ENCODE results near the gene CYP19A1. TPM values are rescaled to one million over a fixed set of nuclear protein-coding genes. Genes with fewer than 3 reads are reported as not detected.

CYP19A1 gene
- total and polyA plus RNA-seq, 2 donors (not counting 1 experiment from before 2014, with no cell fraction given), result not detected

GRCh38 chr15:51355096-51355495 is 16.7 kb upstream of the CYP19A1 start:
- Histone ChIP-seq H3K27ac (ENCODE audit: low read length in 2 of 2) (no peak overlapping the region), H3K4me1 (ENCODE audit: control insufficient read depth in 2 of 2, insufficient read depth in 2 of 2, low read length in 2 of 2) (no peaks in the 10 kb centered on the region), H3K36me3 (replicated peaks in 1 of 2; ENCODE audit: control extremely low read depth in 1 of 2, control insufficient read depth in 1 of 2, extremely low read depth in 1 of 2, insufficient read depth in 2 of 2, low read length in 1 of 2) (no peaks in the 10 kb centered on the region), H3K9me3 (ENCODE audit: control extremely low read depth in 1 of 3, control insufficient read depth in 2 of 3, insufficient read depth in 1 of 3, low read length in 2 of 3) (no peaks in the 10 kb centered on the region), H2AFZ (ENCODE audit: insufficient read depth, low read depth, low read length, poor library complexity, severe bottlenecking) (no peak overlapping the region), H4K20me1 (ENCODE audit: control insufficient read depth, insufficient read depth, low read length, poor library complexity, severe bottlenecking) (no peaks in the 10 kb centered on the region), H3K4me3 (ENCODE audit: control extremely low read depth in 1 of 5, extremely low read depth in 1 of 5, insufficient read depth in 1 of 5, low read depth in 2 of 5, low read length in 4 of 5) (no peak overlapping the region), H3K9ac (ENCODE audit: low read length) (no peak overlapping the region), H3K79me2 (ENCODE audit: control insufficient read depth, insufficient read depth, low read length) (no peaks in the 10 kb centered on the region), H3K27me3 (replicated peaks in 1 of 4; ENCODE audit: control extremely low read depth in 1 of 4, control insufficient read depth in 3 of 4, insufficient read depth in 4 of 4, low read length in 3 of 4) (peaks cover 0 to 3% (median 0%) of the 10 kb centered on the region in 4 experiments), H3K4me2 (replicated peaks; ENCODE audit: low read depth, low read length, poor library complexity, severe bottlenecking) (no peak overlapping the region)
- intact Hi-C loops (cut with micrococcal nuclease), result no loop called here
- Mint-ChIP-seq H3K4me1 (peaks cover 2% of the 10 kb centered on the region), H3K9me3 (ENCODE audit: insufficient read depth) (no peaks in the 10 kb centered on the region), H3K4me3 (no peak overlapping the region), H3K27ac (no peak overlapping the region), H3K27me3 (peaks cover 18% of the 10 kb centered on the region)
- ChIA-PET POLR2A (no interaction called here), CTCF (no interaction called here)
- DNase-seq (no peak), ATAC-seq (ENCODE audit: low read depth) (no peak)
- no peak for TF ChIP-seq CTCF (IDR thresholded peaks at IDR 0.05)
- no peak for TF ChIP-seq EZH2 (IDR thresholded peaks at IDR 0.05; ENCODE audit: borderline replicate concordance, insufficient read depth, low read depth, low read length, poor library complexity, severe bottlenecking)
- no CpG with 5 or more reads among the region's 1 CpG for WGBS (ENCODE audit: insufficient coverage)

DNA sequence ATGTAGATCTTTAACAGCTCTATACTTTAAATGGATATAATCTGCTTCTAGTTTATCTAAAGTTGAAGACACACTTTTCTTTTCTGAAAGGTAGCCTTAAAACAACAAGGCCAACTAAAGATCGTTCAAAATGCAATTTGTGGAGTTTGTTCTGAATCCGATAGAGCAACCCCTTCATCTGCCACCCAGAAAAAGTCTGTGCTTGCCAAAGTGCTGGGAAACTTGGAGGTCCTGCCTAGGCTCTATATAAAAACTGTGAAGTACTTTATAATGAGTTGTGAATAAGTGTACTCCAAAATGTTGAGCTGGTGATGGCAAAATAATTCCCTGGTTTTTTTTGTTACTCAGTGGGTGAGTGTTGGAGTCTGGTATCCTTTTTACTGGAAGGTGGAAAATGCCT is 15.6 kb upstream of the CYP19A1 start:
- ChIA-PET POLR2A (no interaction called here), CTCF (no interaction called here)
- Histone ChIP-seq H2AFZ (ENCODE audit: insufficient read depth, low read depth, low read length, poor library complexity, severe bottlenecking) (no peak overlapping the region), H3K4me3 (ENCODE audit: control extremely low read depth in 1 of 5, extremely low read depth in 1 of 5, insufficient read depth in 1 of 5, low read depth in 2 of 5, low read length in 4 of 5) (no peak overlapping the region), H3K4me1 (ENCODE audit: control insufficient read depth in 2 of 2, insufficient read depth in 2 of 2, low read length in 2 of 2) (no peaks in the 10 kb centered on the region), H3K27ac (ENCODE audit: low read length in 2 of 2) (no peak overlapping the region), H3K79me2 (ENCODE audit: control insufficient read depth, insufficient read depth, low read length) (no peaks in the 10 kb centered on the region), H3K4me2 (replicated peaks; ENCODE audit: low read depth, low read length, poor library complexity, severe bottlenecking) (no peak overlapping the region), H3K36me3 (replicated peaks in 1 of 2; ENCODE audit: control extremely low read depth in 1 of 2, control insufficient read depth in 1 of 2, extremely low read depth in 1 of 2, insufficient read depth in 2 of 2, low read length in 1 of 2) (no peaks in the 10 kb centered on the region), H4K20me1 (ENCODE audit: control insufficient read depth, insufficient read depth, low read length, poor library complexity, severe bottlenecking) (no peaks in the 10 kb centered on the region), H3K9ac (ENCODE audit: low read length) (no peak overlapping the region), H3K9me3 (ENCODE audit: control extremely low read depth in 1 of 3, control insufficient read depth in 2 of 3, insufficient read depth in 1 of 3, low read length in 2 of 3) (no peaks in the 10 kb centered on the region), H3K27me3 (replicated peaks in 1 of 4; ENCODE audit: control extremely low read depth in 1 of 4, control insufficient read depth in 3 of 4, insufficient read depth in 4 of 4, low read length in 3 of 4) (peaks cover 0 to 3% (median 0%) of the 10 kb centered on the region in 4 experiments)
- DNase-seq, result no peak
- no peak overlapping the region for H3K4me3 Mint-ChIP-seq
- H3K27me3 Mint-ChIP-seq, result peaks cover 18% of the 10 kb centered on the region
- peaks cover 2% of the 10 kb centered on the region for H3K4me1 Mint-ChIP-seq
- intact Hi-C loops (cut with micrococcal nuclease), result no loop called here
- no peaks in the 10 kb centered on the region for H3K9me3 Mint-ChIP-seq (ENCODE audit: insufficient read depth)
- WGBS (ENCODE audit: insufficient coverage), result 100% methylated on average over 2 of the region's 2 CpGs
- no peak for ATAC-seq (ENCODE audit: low read depth)
- H3K27ac Mint-ChIP-seq, result no peak overlapping the region
- no peak for TF ChIP-seq EZH2 (IDR thresholded peaks at IDR 0.05; ENCODE audit: borderline replicate concordance, insufficient read depth, low read depth, low read length, poor library complexity, severe bottlenecking)
- no peak for TF ChIP-seq CTCF (IDR thresholded peaks at IDR 0.05)
